ENCODE results near the gene PPIA.

- no peak for TF ChIP-seq GATA2 (IDR thresholded peaks at IDR 0.05; ENCODE audit: low read depth, low read length)
- TF ChIP-seq GATA3 (IDR thresholded peaks at IDR 0.05; ENCODE audit: low read depth, low read length) = no peak
Measured at GRCh38 chr7:44748045-44748947, 48.2 kb upstream of the PPIA start, which contains the start of gene ZMIZ2.
